HG03571 (cell line): ENCODE results near the gene DICER1.

ENCODE experiments used
- ATAC-seq: cut with Tn5 transposase; IDR thresholded peaks from one replicate; pipeline ENCODE4 v1.9.1; 2021; ENCODE audit not compliant: unreplicated experiment

DICER1 gene

GRCh38 chr14:95126906-95127530 is 30.3 kb downstream of the DICER1 start:
- no peak for ATAC-seq

GRCh38 chr14:95125915-95126314 is 31.4 kb downstream of the DICER1 start:
- ATAC-seq: no peak

GRCh38 chr14:95125221-95125620 is 32.1 kb downstream of the DICER1 start:
- ATAC-seq: no peak

GRCh38 chr14:95123891-95124579 is 33.3 kb downstream of the DICER1 start:
- ATAC-seq: no peak

- no peak for ATAC-seq
These were observed 34.7 kb downstream of the DICER1 start for GRCh38 chr14:95122621-95122945.

- no peak for ATAC-seq
These were observed 35.3 kb downstream of the DICER1 start for GRCh38 chr14:95121911-95122620.

GRCh38 chr14:95119336-95119735 is 38.0 kb downstream of the DICER1 start:
- ATAC-seq: no peak

- no peak for ATAC-seq
These were observed 39.2 kb downstream of the DICER1 start for GRCh38 chr14:95117937-95118721.

GRCh38 chr14:95113476-95113875 is 43.9 kb downstream of the DICER1 start:
- no peak for ATAC-seq

GRCh38 chr14:95111507-95112164 is 45.7 kb downstream of the DICER1 start:
- ATAC-seq: no peak

- no peak for ATAC-seq
These were observed 47.2 kb downstream of the DICER1 start for GRCh38 chr14:95110178-95110577.

- ATAC-seq: no peak
These were observed 49.6 kb downstream of the DICER1 start for GRCh38 chr14:95107711-95108110.

GRCh38 chr14:95106971-95107370 is 50.4 kb downstream of the DICER1 start:
- no peak for ATAC-seq

GRCh38 chr14:95104911-95105310 is 52.4 kb downstream of the DICER1 start:
- ATAC-seq: no peak

- no peak for ATAC-seq
These were observed 54.7 kb downstream of the DICER1 start for GRCh38 chr14:95102680-95103044.

- no peak for ATAC-seq
These were observed 55.3 kb downstream of the DICER1 start for GRCh38 chr14:95101736-95102679.

GRCh38 chr14:95098984-95099599 is 58.2 kb downstream of the DICER1 start:
- no peak for ATAC-seq

GRCh38 chr14:95097385-95097784 is 59.9 kb downstream of the DICER1 start:
- no peak for ATAC-seq

GRCh38 chr14:95096476-95096875 is 60.9 kb downstream of the DICER1 start:
- no peak for ATAC-seq

GRCh38 chr14:95095996-95096395 is 61.3 kb downstream of the DICER1 start:
- ATAC-seq: no peak
